Cardiac septum (tissue), 1 donor: ENCODE data around the gene PVR. TPM values are rescaled to one million over a fixed set of nuclear protein-coding genes. Genes with fewer than 3 reads are reported as not detected.

Experiments
- DNase-seq: peaks from one replicate; pipeline ENCODE4 v3.0.0-alpha.2; 2020; ENCODE audit warnings: low spot score
- intact Hi-C: fragments of 100-400 bp; cut with DNase I; formaldehyde crosslinking; loops from one replicate; pipeline ENCODE4 v1.14.0; 2022
- total RNA-seq: library from RNA; stranded (reverse); fragmentation: NEBNext Ultra II Directional; extraction: Animal tissue kit (Norgen Biotek cat#: 25700); gene quantifications from one replicate; pipeline ENCODE4 v1.2.1, GENCODE V29; 2021
- donor health status: DM: no; HTN: no; CAD: no.

The PVR gene
- total RNA-seq, 1 donor from 2014 or later = 44.0 TPM

- no peak for DNase-seq
- intact Hi-C loops = no loop called here
These were observed 2.0 kb upstream of the PVR start for GRCh38 chr19:44641501-44642265.

GRCh38 chr19:44642377-44642776 is 1.3 kb upstream of the PVR start:
- intact Hi-C loops = no loop called here
- no peak for DNase-seq

DNA sequence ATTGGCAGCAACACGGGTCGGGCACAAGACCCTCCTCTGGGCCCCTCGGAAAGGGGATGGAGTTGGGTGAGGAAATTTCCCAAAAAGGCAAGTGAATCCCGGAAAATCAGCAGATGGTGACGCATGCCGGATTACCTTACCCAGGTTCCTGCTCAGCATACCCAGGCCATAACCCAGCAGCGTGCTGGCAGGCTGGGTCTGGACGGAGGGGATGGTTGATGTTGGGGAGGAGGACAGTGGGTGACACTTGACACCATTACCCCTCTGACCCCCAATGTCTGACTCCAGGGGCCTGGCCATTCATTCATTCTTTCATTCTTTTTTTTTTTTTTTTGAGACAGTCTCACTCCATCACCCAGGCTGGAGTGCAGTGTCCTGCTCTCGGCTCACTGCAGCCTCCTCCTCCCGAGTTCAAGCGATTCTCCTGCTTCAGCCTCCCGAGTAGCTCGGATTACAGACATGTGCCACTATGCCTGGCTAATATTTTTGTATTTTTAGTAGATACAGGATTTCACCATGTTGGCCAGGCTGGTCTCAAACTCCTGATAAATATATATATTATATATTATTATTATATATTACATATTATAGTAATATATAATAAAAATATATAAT is 799 bp downstream of the PVR start:
- intact Hi-C loops = no loop called here

GRCh38 chr19:44645407-44646048 is 1.8 kb downstream of the PVR start:
- intact Hi-C loops = no loop called here
- no peak for DNase-seq

More for the DNA sequence above, 799 bp downstream of the PVR start:
- no peak for DNase-seq

GRCh38 chr19:44646049-44646416 is 2.3 kb downstream of the PVR start:
- DNase-seq = no peak
- intact Hi-C loops = no loop called here

DNA sequence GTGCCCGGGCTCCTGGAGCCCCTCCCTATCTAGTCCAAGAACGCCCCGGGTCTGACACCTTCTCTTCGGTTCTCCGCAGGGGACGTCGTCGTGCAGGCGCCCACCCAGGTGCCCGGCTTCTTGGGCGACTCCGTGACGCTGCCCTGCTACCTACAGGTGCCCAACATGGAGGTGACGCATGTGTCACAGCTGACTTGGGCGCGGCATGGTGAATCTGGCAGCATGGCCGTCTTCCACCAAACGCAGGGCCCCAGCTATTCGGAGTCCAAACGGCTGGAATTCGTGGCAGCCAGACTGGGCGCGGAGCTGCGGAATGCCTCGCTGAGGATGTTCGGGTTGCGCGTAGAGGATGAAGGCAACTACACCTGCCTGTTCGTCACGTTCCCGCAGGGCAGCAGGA is 3.4 kb downstream of the PVR start:
- intact Hi-C loops = no loop called here
- no peak for DNase-seq

DNA sequence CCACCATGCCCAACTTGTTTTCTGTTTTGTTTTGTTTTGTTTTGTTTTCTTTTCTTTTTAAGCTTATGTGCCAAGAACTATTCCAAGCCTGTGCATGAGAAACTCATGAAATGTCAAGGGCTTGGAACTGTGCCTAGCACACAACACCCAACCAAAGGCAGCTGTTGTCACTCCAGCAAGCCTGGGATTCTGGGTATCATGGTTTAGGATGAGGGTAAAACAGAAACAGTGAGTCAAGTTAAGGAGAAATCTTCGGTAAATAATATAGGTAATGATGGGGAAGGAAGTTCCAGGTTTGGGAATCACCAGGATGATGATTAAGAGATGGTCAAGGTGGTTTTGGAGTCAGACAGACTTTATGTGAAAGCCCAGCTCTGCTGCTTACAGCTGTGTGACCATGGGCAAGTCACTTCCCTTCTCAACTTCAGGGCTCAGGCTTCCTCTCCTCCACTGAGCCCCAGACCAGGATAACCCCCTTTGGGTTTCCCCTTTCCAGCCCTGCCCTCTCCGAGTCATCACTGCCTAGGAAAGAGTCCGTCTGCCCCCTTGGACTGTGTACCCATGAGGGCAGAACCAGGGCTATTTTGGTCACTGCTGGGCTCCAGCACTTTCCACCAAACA is 5.0 kb downstream of the PVR start:
- intact Hi-C loops = no loop called here
- no peak for DNase-seq

GRCh38 chr19:44649578-44650145 is 6.0 kb downstream of the PVR start:
- intact Hi-C loops = no loop called here
- DNase-seq = no peak

- no peak for DNase-seq
- intact Hi-C loops = no loop called here
These were observed 9.6 kb downstream of the PVR start for GRCh38 chr19:44653343-44653742.

DNA sequence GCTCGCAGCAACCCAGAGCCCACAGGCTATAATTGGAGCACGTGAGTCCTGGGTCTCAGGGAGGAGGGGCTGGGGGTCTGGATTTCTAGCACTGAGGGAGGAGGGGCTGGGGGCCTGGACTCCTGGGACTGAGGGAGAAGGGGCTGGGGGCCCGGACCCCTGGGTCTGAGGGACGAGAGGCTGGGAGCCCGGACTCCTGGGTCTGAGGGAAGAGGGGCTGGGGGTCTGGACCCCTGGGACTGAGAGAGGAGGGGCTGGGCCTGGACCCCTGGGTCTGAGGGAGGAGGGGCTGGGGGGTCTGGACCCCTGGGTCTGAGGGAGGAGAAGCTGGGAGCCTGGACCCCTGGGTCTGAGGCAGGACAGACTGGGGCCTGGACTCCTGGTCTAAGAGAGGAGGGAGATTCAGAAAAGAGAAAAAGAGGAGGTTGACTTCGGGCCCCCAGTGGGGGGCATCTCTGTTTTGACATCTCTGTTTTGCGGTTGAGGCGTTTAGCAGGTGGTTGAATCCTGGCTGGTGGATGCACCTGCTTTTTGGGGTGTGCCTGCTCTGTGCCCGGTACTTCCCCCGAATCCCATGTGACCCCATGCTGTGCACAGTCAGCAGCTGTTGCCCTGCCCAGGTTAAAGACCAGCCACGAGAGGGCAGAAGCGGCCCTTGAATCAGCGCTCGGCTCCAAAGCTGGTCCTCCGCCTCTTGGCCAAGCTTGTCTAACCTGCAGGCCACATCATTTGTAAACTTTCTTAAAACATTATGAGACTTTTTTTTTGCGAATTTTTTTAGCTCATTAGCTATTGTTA is 10.5 kb downstream of the PVR start:
- intact Hi-C loops = no loop called here
- DNase-seq = peak; percentile 92

DNA sequence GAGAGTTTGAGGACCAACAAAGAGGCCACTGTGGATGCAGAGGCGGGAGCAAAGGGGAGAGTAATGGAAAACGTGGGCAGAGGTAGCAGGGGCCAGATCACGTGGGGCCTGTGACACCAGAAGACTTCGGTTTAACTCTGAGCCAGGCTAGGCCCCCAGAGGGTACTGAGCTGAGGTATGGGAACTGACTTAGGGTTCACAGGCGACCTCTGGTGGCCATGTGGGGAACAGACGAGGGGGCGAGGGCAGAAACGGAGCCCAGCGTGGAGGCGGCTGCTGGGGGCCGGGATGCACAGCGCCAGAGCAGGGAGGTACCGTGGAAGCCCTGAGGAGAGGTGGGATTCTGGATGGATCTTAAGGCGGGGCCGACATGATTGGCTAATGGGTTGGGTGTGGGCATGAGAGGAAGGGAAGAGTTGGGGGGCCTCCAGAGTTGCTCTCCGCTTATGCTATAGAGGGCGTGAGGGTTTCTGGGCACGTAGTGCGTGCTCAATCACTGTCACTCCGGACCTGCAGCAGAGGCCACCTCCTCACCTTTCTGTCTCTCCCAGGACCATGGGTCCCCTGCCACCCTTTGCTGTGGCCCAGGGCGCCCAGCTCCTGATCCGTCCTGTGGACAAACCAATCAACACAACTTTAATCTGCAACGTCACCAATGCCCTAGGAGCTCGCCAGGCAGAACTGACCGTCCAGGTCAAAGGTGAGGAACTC is 13.7 kb downstream of the PVR start:
- intact Hi-C loops = loop anchor here (2.0 kb wide), 1 partner anchor 87 kb away; no protein-coding TSS in a partner anchor
- DNase-seq = peak; percentile 83

DNA sequence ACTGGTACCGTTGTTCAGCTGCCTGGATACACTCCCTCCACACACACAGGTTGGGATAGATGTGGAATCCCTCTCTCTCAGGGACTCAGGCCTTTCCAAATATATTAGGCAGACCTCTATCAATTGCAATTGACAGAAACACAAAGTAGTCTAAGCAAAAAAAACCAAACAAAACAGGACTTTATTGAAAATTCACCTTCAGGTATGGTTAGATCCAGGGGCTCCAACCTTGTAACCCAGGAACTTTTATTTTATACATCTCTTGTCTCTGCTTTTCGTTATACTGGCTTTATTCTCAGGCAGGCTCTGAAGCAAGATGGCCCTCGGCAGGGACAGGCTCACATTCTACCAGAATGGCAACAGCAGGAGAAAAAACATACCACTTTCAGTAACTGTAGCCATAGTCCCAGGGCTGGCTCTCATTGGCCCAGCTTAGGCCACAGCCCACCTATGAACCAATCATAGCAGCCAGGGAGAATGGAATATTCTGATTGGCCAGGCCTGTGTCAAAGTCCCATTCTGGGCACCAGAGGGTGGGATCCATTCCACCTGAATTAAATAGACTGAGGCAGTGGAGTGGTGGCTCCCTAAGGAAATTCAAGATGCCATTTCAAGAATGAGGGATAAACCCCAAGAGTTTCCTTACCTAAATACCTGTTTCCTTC is 14.5 kb downstream of the PVR start:
- intact Hi-C loops = no loop called here
- DNase-seq = no peak

- DNase-seq = no peak
- intact Hi-C loops = no loop called here
These were observed 16.4 kb downstream of the PVR start for GRCh38 chr19:44660081-44660480.

DNA sequence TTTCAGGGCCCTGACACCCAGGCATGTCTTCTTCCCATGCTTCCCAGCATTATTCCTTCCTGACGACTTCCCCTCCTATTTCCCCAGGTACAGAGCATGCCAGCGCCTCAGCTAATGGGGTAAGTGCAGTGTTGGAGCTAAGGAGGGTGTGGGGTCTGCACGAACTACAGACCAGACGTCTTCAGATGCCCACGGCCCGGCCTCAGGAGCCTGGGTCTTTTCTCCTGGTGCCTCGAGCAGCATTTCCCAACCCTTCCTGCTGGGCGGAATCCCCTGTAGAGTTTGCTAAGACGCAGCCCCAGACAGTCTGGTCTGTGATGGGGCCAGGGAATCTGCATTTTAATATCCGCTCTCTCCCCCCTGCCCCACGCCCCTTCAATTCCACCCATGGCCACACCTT is 17.5 kb downstream of the PVR start:
- intact Hi-C loops = no loop called here
- no peak for DNase-seq

DNA sequence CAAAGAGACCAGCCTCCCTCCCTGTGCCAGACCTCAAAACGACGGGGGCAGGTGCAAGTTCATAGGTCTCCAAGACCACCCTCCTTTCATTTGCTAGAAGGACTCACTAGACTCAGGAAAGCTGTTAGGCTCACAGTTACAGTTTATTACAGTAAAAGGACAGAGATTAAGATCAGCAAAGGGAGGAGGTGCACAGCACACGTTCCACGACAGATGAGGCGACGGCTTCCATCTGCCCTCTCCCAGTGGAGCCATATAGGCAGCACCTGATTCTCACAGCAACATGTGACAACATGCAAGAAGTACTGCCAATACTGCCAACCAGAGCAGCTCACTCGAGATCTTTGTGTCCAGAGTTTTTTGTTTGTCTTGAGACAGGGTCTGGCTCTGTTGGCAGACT is 18.2 kb downstream of the PVR start:
- no peak for DNase-seq
- intact Hi-C loops = no loop called here

DNA sequence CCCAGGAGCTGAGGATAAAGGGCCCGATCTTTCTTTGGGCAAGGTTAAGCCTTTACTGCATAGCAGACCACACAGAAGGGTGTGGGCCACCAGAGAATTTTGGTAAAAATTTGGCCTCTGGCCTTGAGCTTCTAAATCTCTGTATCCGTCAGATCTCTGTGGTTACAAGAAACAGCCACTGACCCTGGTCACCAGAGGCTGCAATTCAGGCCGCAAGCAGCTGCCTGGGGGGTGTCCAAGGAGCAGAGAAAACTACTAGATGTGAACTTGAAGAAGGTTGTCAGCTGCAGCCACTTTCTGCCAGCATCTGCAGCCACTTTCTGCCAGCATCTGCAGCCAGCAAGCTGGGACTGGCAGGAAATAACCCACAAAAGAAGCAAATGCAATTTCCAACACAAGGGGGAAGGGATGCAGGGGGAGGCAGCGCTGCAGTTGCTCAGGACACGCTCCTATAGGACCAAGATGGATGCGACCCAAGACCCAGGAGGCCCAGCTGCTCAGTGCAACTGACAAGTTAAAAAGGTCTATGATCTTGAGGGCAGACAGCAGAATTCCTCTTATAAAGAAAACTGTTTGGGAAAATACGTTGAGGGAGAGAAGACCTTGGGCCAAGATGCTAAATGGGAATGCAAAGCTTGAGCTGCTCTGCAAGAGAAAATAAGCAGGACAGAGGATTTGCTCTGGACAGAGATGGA is 19.1 kb downstream of the PVR start:
- no peak for DNase-seq
- intact Hi-C loops = no loop called here

DNA sequence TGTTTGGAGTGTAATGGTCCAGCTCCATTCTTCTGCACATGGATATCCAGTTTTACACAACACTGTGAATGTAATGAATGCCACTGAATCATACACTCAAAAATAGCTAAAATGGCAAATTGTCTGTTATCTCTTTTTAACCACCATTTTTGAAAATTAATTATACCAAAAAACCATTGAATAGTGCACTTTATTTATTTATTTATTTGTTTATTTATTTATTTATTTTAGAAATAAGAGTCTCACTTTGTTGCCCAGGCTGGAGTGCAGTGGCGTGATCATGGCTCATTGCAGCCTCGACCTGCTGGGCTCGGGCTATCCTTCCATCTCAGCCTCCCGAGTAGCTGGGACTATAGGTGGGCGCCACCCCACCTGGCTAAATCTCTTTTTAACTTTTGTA is 20.3 kb downstream of the PVR start:
- DNase-seq = no peak
- intact Hi-C loops = no loop called here

GRCh38 chr19:44664976-44665375 is 21.3 kb downstream of the PVR start:
- DNase-seq = no peak
- intact Hi-C loops = no loop called here
